Hepatocyte (in vitro differentiated cells): ENCODE measurements around the gene GPR3.

Source experiments
- CTCF ChIP-seq: fragments of 200-600 bp; sonication (generic); IDR thresholded peaks from 2 replicates; pipeline ENCODE4 v1.5.1; 2016; ENCODE audit warnings: antibody characterized with exemption, mild to moderate bottlenecking; ENCODE audit not compliant: poor library complexity
- EZH2 ChIP-seq: fragments of 200-600 bp; sonication (generic); IDR thresholded peaks from 2 replicates; pipeline ENCODE4 v1.6.1; 2016; ENCODE audit warnings: antibody characterized with exemption, mild to moderate bottlenecking, borderline replicate concordance

- TF ChIP-seq CTCF (no peak), EZH2 (no peak)
Observed at GRCh38 chr1:27346357-27346756, 46.1 kb upstream of the GPR3 start.
